GM12874 (cell line): ENCODE results near the gene HFM1.

Experiments
- CTCF ChIP-seq: IDR thresholded peaks from 2 replicates; pipeline ENCODE4 v1.5.1; 2011; ENCODE audit warnings: low read depth, mild to moderate bottlenecking, control low read depth, low read length, moderate library complexity; ENCODE audit not compliant: insufficient read depth

The HFM1 gene

GRCh38 chr1:91261655-91262054 lies 143.0 kb downstream of the HFM1 start:
- no peak for TF ChIP-seq CTCF

GRCh38 chr1:91245435-91245834 lies 159.2 kb downstream of the HFM1 start:
- TF ChIP-seq CTCF, result no peak

- no peak for TF ChIP-seq CTCF
These were observed 159.9 kb downstream of the HFM1 start for GRCh38 chr1:91244737-91245136.

GRCh38 chr1:91243171-91243570 lies 161.5 kb downstream of the HFM1 start:
- TF ChIP-seq CTCF, result no peak

- no peak for TF ChIP-seq CTCF
These were observed 170.5 kb downstream of the HFM1 start for GRCh38 chr1:91234181-91234580.

- no peak for TF ChIP-seq CTCF
These were observed 177.9 kb downstream of the HFM1 start for GRCh38 chr1:91226741-91227140.

GRCh38 chr1:91224878-91225277 lies 179.8 kb downstream of the HFM1 start:
- no peak for TF ChIP-seq CTCF

GRCh38 chr1:91221017-91221416 lies 183.6 kb downstream of the HFM1 start:
- TF ChIP-seq CTCF, result no peak
